Spleen (tissue), 3 donors: ENCODE data around the gene MRC2.

Experiments used
- POLR2A ChIP-seq, 3 donors: fragments of 450-650 bp; IDR thresholded peaks; one replicate each; pipeline ENCODE4 v1.5.1; 2017; ENCODE audit warnings: antibody characterized with exemption in 3 of 3, mild to moderate bottlenecking in 1 of 3
- POLR2AphosphoS5 ChIP-seq, 3 donors: sonication (generic); formaldehyde crosslinking; IDR thresholded peaks; one replicate each; pipeline ENCODE4 v1.5.1; 2017; ENCODE audit warnings: antibody characterized with exemption in 3 of 3

DNA sequence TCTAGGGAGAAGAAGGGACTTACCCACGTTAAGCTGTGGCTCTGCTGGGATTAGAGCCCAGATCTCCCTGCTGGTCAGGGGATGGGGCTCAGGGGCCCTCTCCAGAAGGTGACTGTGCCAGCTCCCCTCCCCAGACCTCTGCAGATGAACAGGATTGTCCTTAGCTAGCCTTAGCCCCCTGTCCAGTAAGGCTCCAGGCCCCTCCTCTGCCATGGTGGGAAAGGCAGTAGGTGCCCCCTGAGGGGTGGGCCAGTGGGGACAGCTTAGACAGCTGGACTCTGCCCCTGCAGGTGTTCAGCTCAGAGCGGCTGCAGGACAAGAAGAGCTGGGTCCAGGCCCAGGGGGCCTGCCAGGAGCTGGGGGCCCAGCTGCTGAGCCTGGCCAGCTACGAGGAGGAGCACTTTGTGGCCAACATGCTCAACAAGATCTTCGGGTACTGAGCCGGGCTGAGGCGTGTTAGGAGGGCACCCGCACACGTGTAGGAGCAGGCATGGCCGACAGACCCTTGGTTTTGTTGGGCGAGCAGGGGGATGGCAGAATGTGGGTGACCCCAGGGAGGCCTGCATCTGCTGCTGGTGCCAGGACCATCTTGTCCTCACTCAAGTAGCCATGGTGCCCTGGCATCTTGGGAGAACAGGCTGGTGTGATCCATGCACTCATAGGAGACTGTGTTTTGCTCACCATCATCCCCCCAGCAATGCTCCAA is 50.9 kb downstream of the MRC2 start:
- TF ChIP-seq POLR2AphosphoS5 (IDR thresholded peaks at IDR 0.05), result no peak
- TF ChIP-seq POLR2A (IDR thresholded peaks at IDR 0.05), result no peak
